Liver (tissue), 3 donors: ENCODE data around the gene ZSCAN16.

Experiments
- CTCF ChIP-seq: fragments of 150-350 bp; IDR thresholded peaks from 2 replicates; pipeline ENCODE4 v1.5.1; 2017; ENCODE audit warnings: improper control_type of control experiment, low read depth, low read length; ENCODE audit not compliant: missing input control
- RAD21 ChIP-seq, 2 donors: IDR thresholded peaks; 2 replicates each; pipeline ENCODE4 v1.6.1; 2016; ENCODE audit warnings: antibody characterized with exemption in 2 of 2, mild to moderate bottlenecking in 2 of 2
- REST ChIP-seq: IDR thresholded peaks from 2 replicates; pipeline ENCODE4 v1.6.1; 2016; ENCODE audit warnings: antibody characterized with exemption, mild to moderate bottlenecking
- SP1 ChIP-seq: IDR thresholded peaks from 2 replicates; pipeline ENCODE4 v1.6.1; 2018; ENCODE audit warnings: antibody characterized with exemption, mild to moderate bottlenecking
- ZBTB33 ChIP-seq: IDR thresholded peaks from 2 replicates; pipeline ENCODE4 v1.6.1; 2016; ENCODE audit warnings: antibody characterized with exemption
- donor health status: healthy.
- donor health status: healthy.

GRCh38 chr6:28145231-28145630, 20.8 kb downstream of the ZSCAN16 start:
- TF ChIP-seq CTCF (no peak), RAD21 (IDR thresholded peaks at IDR 0.05) (no peak), SP1 (no peak), REST (no peak), ZBTB33 (no peak)
